Neuronal stem cell (in vitro differentiated cells): ENCODE results near the gene LAMB4.
A peak's percentile ranks its signal among the peaks of the same experiment; 100 is the strongest.

ENCODE experiments used
- DNase-seq: peaks from one replicate; pipeline ENCODE4 v3.0.0-alpha.2; 2013; ENCODE audit warnings: low spot score
- H2AFZ ChIP-seq: one replicate; pipeline ENCODE4 v1.6.1; 2013; ENCODE audit warnings: mild to moderate bottlenecking, low read length, inconsistent platforms
- H2AK5ac ChIP-seq: 2 replicates; pipeline ENCODE4 v1.6.1; 2013; ENCODE audit warnings: low read depth, mild to moderate bottlenecking, inconsistent platforms, low read length, moderate library complexity, mixed read lengths
- H2BK120ac ChIP-seq: 2 replicates; pipeline ENCODE4 v1.6.1; 2013; ENCODE audit warnings: low read depth, mild to moderate bottlenecking, inconsistent platforms, low read length, moderate library complexity, mixed read lengths
- H2BK12ac ChIP-seq: one replicate; pipeline ENCODE4 v1.6.1; 2013; ENCODE audit warnings: low read length, inconsistent platforms
- H2BK15ac ChIP-seq: 2 replicates; pipeline ENCODE4 v1.6.1; 2013; ENCODE audit warnings: mild to moderate bottlenecking, low read length, inconsistent platforms, mixed read lengths
- H2BK5ac ChIP-seq: one replicate; pipeline ENCODE4 v1.6.1; 2013; ENCODE audit warnings: inconsistent platforms, mild to moderate bottlenecking, low read length, moderate library complexity
- H3K14ac ChIP-seq: one replicate; pipeline ENCODE4 v1.6.1; 2013; ENCODE audit warnings: low read length, inconsistent platforms
- H3K18ac ChIP-seq: 2 replicates; pipeline ENCODE4 v1.6.1; 2013; ENCODE audit warnings: low read length, inconsistent platforms
- H3K23ac ChIP-seq: 2 replicates; pipeline ENCODE4 v1.6.1; 2013; ENCODE audit warnings: low read depth, mild to moderate bottlenecking, mixed read lengths, low read length, inconsistent platforms; ENCODE audit not compliant: poor library complexity
- H3K27ac ChIP-seq: replicated peaks from 3 replicates; pipeline ENCODE4 v1.5.1; 2013; ENCODE audit warnings: low read length, inconsistent platforms
- H3K27me3 ChIP-seq, 3 experiments: 2 replicates each; pipeline ENCODE4 v1.6.1; 2013; ENCODE audit warnings: low read length in 3 of 3, mild to moderate bottlenecking in 2 of 3, inconsistent platforms in 1 of 3, low read depth in 1 of 3, mixed read lengths in 1 of 3, moderate library complexity in 1 of 3; ENCODE audit not compliant: control insufficient read depth in 3 of 3, insufficient read depth in 3 of 3
- H3K36me3 ChIP-seq, 2 donors: replicated peaks in 1 of 2; 2 replicates each; pipeline ENCODE4 v1.6.1; 2013; ENCODE audit warnings: low read length in 2 of 2; ENCODE audit not compliant: control insufficient read depth in 2 of 2, insufficient read depth in 2 of 2
- H3K4ac ChIP-seq: 2 replicates; pipeline ENCODE4 v1.6.1; 2013; ENCODE audit warnings: inconsistent platforms, mild to moderate bottlenecking, low read length, moderate library complexity
- H3K4me1 ChIP-seq, 2 donors: 1 replicate in 1 of 2; 2 replicates in 1 of 2; pipeline ENCODE4 v1.6.1; 2013; ENCODE audit warnings: low read length in 2 of 2, low read depth in 1 of 2; ENCODE audit not compliant: control insufficient read depth in 2 of 2, insufficient read depth in 1 of 2
- H3K4me2 ChIP-seq: one replicate; pipeline ENCODE4 v1.6.1; 2013; ENCODE audit warnings: mild to moderate bottlenecking, low read length, inconsistent platforms; ENCODE audit not compliant: insufficient read depth, poor library complexity, severe bottlenecking
- H3K4me3 ChIP-seq, 2 donors: 2 replicates each; pipeline ENCODE4 v1.5.1; 2013; ENCODE audit warnings: low read length in 2 of 2, mild to moderate bottlenecking in 2 of 2, inconsistent platforms in 1 of 2, moderate library complexity in 1 of 2
- H3K79me1 ChIP-seq: one replicate; pipeline ENCODE4 v1.6.1; 2013; ENCODE audit warnings: low read depth, mild to moderate bottlenecking, inconsistent platforms, low read length, moderate library complexity
- H3K9ac ChIP-seq: one replicate; pipeline ENCODE4 v1.6.1; 2013; ENCODE audit warnings: mild to moderate bottlenecking, low read depth, low read length, inconsistent platforms; ENCODE audit not compliant: poor library complexity
- H3K9me3 ChIP-seq, 2 donors: replicated peaks in 1 of 2; 2 replicates each; pipeline versions ENCODE3 to v1.6.1; 2013; ENCODE audit warnings: low read length in 2 of 2, mild to moderate bottlenecking in 2 of 2, inconsistent platforms in 1 of 2, low read depth in 1 of 2, mixed read lengths in 1 of 2, moderate library complexity in 1 of 2; ENCODE audit not compliant: control insufficient read depth in 2 of 2, insufficient read depth in 1 of 2
- H4K8ac ChIP-seq: one replicate; pipeline ENCODE4 v1.6.1; 2013; ENCODE audit warnings: low read depth, mild to moderate bottlenecking, inconsistent platforms, low read length, moderate library complexity
- H4K91ac ChIP-seq: one replicate; pipeline ENCODE4 v1.6.1; 2013; ENCODE audit warnings: low read length, low read depth, mild to moderate bottlenecking, inconsistent platforms; ENCODE audit not compliant: poor library complexity
- WGBS, 2 donors: extraction: QIAGEN DNeasy Blood & Tissue Kit; methylation state at CpG; one replicate each; pipeline ENCODE4 v1.1.7; 2013; ENCODE audit warnings: missing lambda C conversion rate in 2 of 2, mixed read lengths in 1 of 2; ENCODE audit not compliant: insufficient read length in 2 of 2, insufficient replicate concordance in 1 of 2; ENCODE audit errors: extremely low coverage in 2 of 2; 5-methylcytosine and 5-hydroxymethylcytosine counted together

LAMB4 gene

GRCh38 chr7:108096996-108097395 lies 33.2 kb downstream of the LAMB4 start:
- Histone ChIP-seq H3K27ac (no peak overlapping the region), H2AFZ (no peak overlapping the region), H3K9me3 (no peaks in the 10 kb centered on the region)

GRCh38 chr7:108094933-108095710 lies 35.0 kb downstream of the LAMB4 start:
- Histone ChIP-seq H4K91ac (no peak overlapping the region), H3K4me2 (no peak overlapping the region), H3K27me3 (no peaks in the 10 kb centered on the region), H2AFZ (peak overlapping the region; percentile 70), H3K27ac (no peak overlapping the region), H3K9ac (no peak overlapping the region), H2BK120ac (no peak overlapping the region), H3K79me1 (no peaks in the 10 kb centered on the region), H4K8ac (no peak overlapping the region), H3K18ac (no peak overlapping the region), H3K9me3 (no peaks in the 10 kb centered on the region), H3K4ac (no peak overlapping the region), H3K36me3 (no peaks in the 10 kb centered on the region), H3K23ac (no peak overlapping the region), H3K4me3 (no peak overlapping the region), H3K4me1 (peaks cover 2 to 12% of the 10 kb centered on the region in 2 donors), H3K14ac (no peak overlapping the region), H2BK15ac (no peak overlapping the region), H2BK5ac (no peak overlapping the region), H2AK5ac (no peak overlapping the region), H2BK12ac (no peak overlapping the region)
- WGBS, 2 donors: no CpG with 5 or more reads among the region's 7 CpGs
- DNase-seq: no peak

More at GRCh38 chr7:108096996-108097395, 33.2 kb downstream of the LAMB4 start:
- Histone ChIP-seq H3K4me3 (no peak overlapping the region), H4K91ac (no peak overlapping the region), H3K4ac (no peak overlapping the region), H2BK5ac (no peak overlapping the region), H3K79me1 (no peaks in the 10 kb centered on the region), H2BK15ac (no peak overlapping the region), H4K8ac (no peak overlapping the region), H2BK12ac (no peak overlapping the region), H2AK5ac (no peak overlapping the region), H3K9ac (no peak overlapping the region), H3K4me1 (peaks cover 2 to 12% of the 10 kb centered on the region in 2 donors), H3K18ac (no peak overlapping the region), H3K4me2 (no peak overlapping the region), H2BK120ac (no peak overlapping the region), H3K14ac (no peak overlapping the region), H3K23ac (no peak overlapping the region), H3K36me3 (no peaks in the 10 kb centered on the region), H3K27me3 (no peaks in the 10 kb centered on the region)
- WGBS, 2 donors: no CpG with 5 or more reads among the region's 4 CpGs
- DNase-seq: no peak

GRCh38 chr7:108094346-108094745 lies 35.8 kb downstream of the LAMB4 start:
- Histone ChIP-seq H3K4me3 (no peak overlapping the region), H3K18ac (no peak overlapping the region), H2AK5ac (no peak overlapping the region), H2BK120ac (no peak overlapping the region), H3K4ac (no peak overlapping the region), H3K14ac (no peak overlapping the region), H3K9me3 (no peaks in the 10 kb centered on the region), H3K4me2 (no peak overlapping the region), H3K23ac (no peak overlapping the region), H4K8ac (no peak overlapping the region), H3K4me1 (peaks cover 2 to 12% of the 10 kb centered on the region in 2 donors), H2BK15ac (no peak overlapping the region), H4K91ac (no peak overlapping the region), H2BK12ac (no peak overlapping the region), H3K79me1 (no peaks in the 10 kb centered on the region), H2AFZ (peak overlapping the region; percentile 32), H3K36me3 (no peaks in the 10 kb centered on the region), H2BK5ac (no peak overlapping the region), H3K27ac (no peak overlapping the region), H3K27me3 (no peaks in the 10 kb centered on the region), H3K9ac (no peak overlapping the region)
- no peak for DNase-seq
- WGBS, 2 donors: no CpG with 5 or more reads among the region's 1 CpG

GRCh38 chr7:108093851-108094331 lies 36.3 kb downstream of the LAMB4 start:
- Histone ChIP-seq H3K23ac (no peak overlapping the region), H3K9ac (no peak overlapping the region), H3K36me3 (no peaks in the 10 kb centered on the region), H3K4me2 (no peak overlapping the region), H3K4ac (no peak overlapping the region), H3K14ac (no peak overlapping the region), H4K8ac (no peak overlapping the region), H2AK5ac (no peak overlapping the region), H3K4me3 (no peak overlapping the region), H2BK5ac (no peak overlapping the region), H3K9me3 (no peaks in the 10 kb centered on the region), H3K18ac (no peak overlapping the region), H2BK15ac (no peak overlapping the region), H2AFZ (peak overlapping the region; percentile 32), H2BK120ac (no peak overlapping the region), H3K27me3 (no peaks in the 10 kb centered on the region), H3K4me1 (peaks cover 2 to 12% of the 10 kb centered on the region in 2 donors), H3K79me1 (no peaks in the 10 kb centered on the region), H4K91ac (no peak overlapping the region), H2BK12ac (no peak overlapping the region), H3K27ac (no peak overlapping the region)
- no peak for DNase-seq
- WGBS, 2 donors: no CpG with 5 or more reads among the region's 4 CpGs
